SK-N-SH (cell line): ENCODE results near the gene BTBD9. TPM values are rescaled to one million over a fixed set of nuclear protein-coding genes. Genes with fewer than 3 reads are reported as not detected.

Experiments used
- CTCF ChIA-PET: fragments of 300-600, 350-600 bp; formaldehyde crosslinking; extraction: SDS; loops from one replicate; lab custom pipeline; 2021; lab: Yijun Ruan, JAX
- POLR2A ChIA-PET: fragments of 350-600 bp; sonication (Branson Sonifier 250); formaldehyde crosslinking; extraction: SDS; loops from one replicate; lab custom pipeline; 2020; ENCODE audit warnings: antibody characterized with exemption, inconsistent platforms; lab: Yijun Ruan, JAX
- DNase-seq: peaks from one replicate; pipeline ENCODE4 v3.0.0; 2012
- H2AFZ ChIP-seq: fragments of 200-600 bp; sonication (generic); 2 replicates; pipeline ENCODE4 v1.8.1; 2016; ENCODE audit warnings: antibody characterized with exemption, mild to moderate bottlenecking, low read depth
- H3F3A ChIP-seq: fragments of 200-600 bp; sonication (generic); replicated peaks from 2 replicates; pipeline ENCODE3; 2016; ENCODE audit warnings: antibody characterized with exemption, mild to moderate bottlenecking; ENCODE audit not compliant: insufficient read depth
- H3K27ac ChIP-seq, 2 experiments: fragments of 200-500 bp in 1 of 2; fragments of 200-600 bp in 1 of 2; sonication (Bioruptor generic) in 1 of 2; sonication (generic), shearing (Covaris generic) in 1 of 2; 2 replicates each; pipeline versions ENCODE4 v1.5.1 to v1.6.1; 2014 to 2016; ENCODE audit warnings: low read depth in 2 of 2, inconsistent platforms in 1 of 2, low read length in 1 of 2, mild to moderate bottlenecking in 1 of 2, mixed read lengths in 1 of 2
- H3K27me3 ChIP-seq: fragments of 200-600 bp; sonication (generic), shearing (Covaris generic); 2 replicates; pipeline ENCODE4 v1.6.1; 2016; ENCODE audit warnings: mixed run types; ENCODE audit not compliant: insufficient read depth
- H3K36me3 ChIP-seq, 2 experiments: fragments of 200-500 bp in 1 of 2; fragments of 200-600 bp in 1 of 2; sonication (Bioruptor generic) in 1 of 2; sonication (generic) in 1 of 2; replicated peaks in 1 of 2; 2 replicates each; pipeline versions ENCODE3 to v1.5.1; 2014 to 2016; ENCODE audit warnings: low read length in 1 of 2, mild to moderate bottlenecking in 1 of 2; ENCODE audit not compliant: insufficient read depth in 2 of 2, control insufficient read depth in 1 of 2
- H3K4me1 ChIP-seq, 2 experiments: fragments of 200-500 bp in 1 of 2; fragments of 200-600 bp in 1 of 2; sonication (Bioruptor generic) in 1 of 2; sonication (generic), shearing (Covaris generic) in 1 of 2; 2 replicates each; pipeline versions ENCODE4 v1.5.1 to v1.6.1; 2014 to 2016; ENCODE audit warnings: low read depth in 1 of 2, low read length in 1 of 2, mixed run types in 1 of 2; ENCODE audit not compliant: insufficient read depth in 2 of 2, control insufficient read depth in 1 of 2
- H3K4me2 ChIP-seq: fragments of 200-600 bp; sonication (generic), shearing (Covaris generic); 2 replicates; pipeline ENCODE4 v1.6.1; 2017; ENCODE audit warnings: mixed run types
- H3K4me3 ChIP-seq, 2 experiments: fragments of 200-500 bp in 1 of 2; fragments of 200-600 bp in 1 of 2; sonication (Bioruptor generic) in 1 of 2; sonication (generic), shearing (Covaris generic) in 1 of 2; 2 replicates each; pipeline versions ENCODE4 v1.5.1 to v1.8.1; 2014 to 2016; ENCODE audit warnings: low read depth in 2 of 2, inconsistent platforms in 1 of 2, low read length in 1 of 2, mild to moderate bottlenecking in 1 of 2, mixed read lengths in 1 of 2, moderate library complexity in 1 of 2
- H3K79me2 ChIP-seq: fragments of 200-600 bp; sonication (generic); 2 replicates; pipeline ENCODE4 v1.8.1; 2017; ENCODE audit warnings: mild to moderate bottlenecking; ENCODE audit not compliant: insufficient read depth
- H3K9ac ChIP-seq: fragments of 200-600 bp; sonication (generic); 2 replicates; pipeline ENCODE4 v1.6.1; 2017; ENCODE audit warnings: mixed run types
- H3K9me2 ChIP-seq: fragments of 200-600 bp; sonication (generic); 2 replicates; pipeline ENCODE4 v1.6.1; 2017; ENCODE audit warnings: mixed run types
- H3K9me3 ChIP-seq: fragments of 200-600 bp; sonication (generic); 2 replicates; pipeline ENCODE4 v1.6.1; 2017; ENCODE audit warnings: mixed run types, mild to moderate bottlenecking, moderate library complexity
- H4K20me1 ChIP-seq: fragments of 200-600 bp; sonication (generic); 2 replicates; pipeline ENCODE4 v1.6.1; 2017; ENCODE audit warnings: mild to moderate bottlenecking, mixed run types; ENCODE audit not compliant: insufficient read depth
- CHD2 ChIP-seq: fragments of 150-350 bp; IDR thresholded peaks from 2 replicates; pipeline ENCODE4 v1.6.1; 2018; ENCODE audit warnings: low read length; ENCODE audit not compliant: partially characterized antibody
- ELF1 ChIP-seq: IDR thresholded peaks from 2 replicates; pipeline ENCODE4 v1.4.0; 2012
- FOSL2 ChIP-seq: IDR thresholded peaks from 2 replicates; pipeline ENCODE4 v1.4.0; 2012; ENCODE audit warnings: low read depth, mild to moderate bottlenecking, moderate library complexity, borderline replicate concordance
- GATA2 ChIP-seq: sonication (generic); formaldehyde crosslinking; IDR thresholded peaks from 2 replicates; pipeline ENCODE4 v1.5.0; 2020; ENCODE audit warnings: mild to moderate bottlenecking, missing genetic modification reagents
- MEF2A ChIP-seq: IDR thresholded peaks from 2 replicates; pipeline ENCODE4 v1.4.0; 2012; ENCODE audit warnings: low read depth, borderline replicate concordance
- NFIC ChIP-seq: IDR thresholded peaks from 2 replicates; pipeline ENCODE4 v1.4.0; 2012; ENCODE audit warnings: borderline replicate concordance
- PBX3 ChIP-seq: IDR thresholded peaks from 2 replicates; pipeline ENCODE4; 2012
- RAD21 ChIP-seq: IDR thresholded peaks from 2 replicates; pipeline ENCODE4 v1.6.1; 2012; ENCODE audit warnings: mild to moderate bottlenecking, low read length
- REST ChIP-seq: IDR thresholded peaks from 2 replicates; pipeline ENCODE4 v1.6.1; 2012; ENCODE audit warnings: mild to moderate bottlenecking, low read depth, low read length, moderate library complexity
- RXRA ChIP-seq: IDR thresholded peaks from 2 replicates; pipeline ENCODE4 v1.4.0; 2012; ENCODE audit warnings: low read depth, mild to moderate bottlenecking, borderline replicate concordance
- SIN3A ChIP-seq: IDR thresholded peaks from 2 replicates; pipeline ENCODE4 v1.6.1; 2012; ENCODE audit warnings: low read depth, mild to moderate bottlenecking, low read length, moderate library complexity, borderline replicate concordance
- TEAD4 ChIP-seq: IDR thresholded peaks from 2 replicates; pipeline ENCODE4 v1.4.0; 2012; ENCODE audit warnings: mild to moderate bottlenecking, borderline replicate concordance; ENCODE audit not compliant: insufficient read depth
- WGBS: methylation state at CpG from one replicate; pipeline ENCODE4 v1.1.6; 2017; ENCODE audit warnings: low lambda C conversion rate; 5-methylcytosine and 5-hydroxymethylcytosine counted together
- polyA plus RNA-seq, 3 experiments: library from polyadenylated mRNA; depleted of rRNA; stranded (reverse); fragments of >200 nt; gene quantifications; 2 replicates each; pipeline ENCODE4 v1.2.3, GENCODE V29; 2012
- TF ChIP-seq, protein P1 (sequence below): IDR thresholded peaks from 2 replicates; pipeline ENCODE4 v1.4.0; 2012; ENCODE audit warnings: low read depth

BTBD9 gene
- polyA plus RNA-seq, 1 of the 3 experiments (the other 2 are of a cell fraction) = 2.2 TPM

GRCh38 chr6:38480036-38480435 lies 159.7 kb downstream of the BTBD9 start:
- CTCF ChIA-PET = interaction anchor here (0.8 to 5.0 kb wide), 2 partner anchors 14 to 40 kb away, joined by 3 to 39 read pairs; no protein-coding TSS in a partner anchor
- H3K36me3 ChIP-seq = no peaks in the 10 kb centered on the region
- POLR2A ChIA-PET = no interaction called here
- H2AFZ ChIP-seq = no peak overlapping the region
- H3K27me3 ChIP-seq = no peaks in the 10 kb centered on the region
- DNase-seq = no peak
- peaks cover 6 to 18% of the 10 kb centered on the region in 2 experiments; a peak in 2 of 4 replicates for H3K4me1 ChIP-seq
- H3F3A ChIP-seq = no peaks in the 10 kb centered on the region
- no peak for TF ChIP-seq MEF2A
- TF ChIP-seq, protein P1, sequence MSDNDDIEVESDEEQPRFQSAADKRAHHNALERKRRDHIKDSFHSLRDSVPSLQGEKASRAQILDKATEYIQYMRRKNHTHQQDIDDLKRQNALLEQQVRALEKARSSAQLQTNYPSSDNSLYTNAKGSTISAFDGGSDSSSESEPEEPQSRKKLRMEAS = no peak
- no peak for TF ChIP-seq RXRA
- TF ChIP-seq GATA2 = no peak
- no peak overlapping the region for H3K4me3 ChIP-seq
- no peak overlapping the region for H3K4me2 ChIP-seq
- H3K9ac ChIP-seq = no peak overlapping the region
- no peaks in the 10 kb centered on the region for H4K20me1 ChIP-seq
- no peaks in the 10 kb centered on the region for H3K9me3 ChIP-seq
- WGBS = 68% methylated on average over 3 of the region's 4 CpGs
- H3K79me2 ChIP-seq = no peaks in the 10 kb centered on the region
- H3K9me2 ChIP-seq = no peaks in the 10 kb centered on the region
- no peak overlapping the region for H3K27ac ChIP-seq

- no peak overlapping the region for H3K4me3 ChIP-seq
- H2AFZ ChIP-seq = no peak overlapping the region
- no peaks in the 10 kb centered on the region for H3K36me3 ChIP-seq
- ChIA-PET POLR2A (no interaction called here), CTCF (interaction anchor here (0.9 to 1.0 kb wide), 2 partner anchors 12 to 293 kb away, joined by 3 read pairs; no protein-coding TSS in a partner anchor)
- DNase-seq = no peak
- no peaks in the 10 kb centered on the region for H3K27me3 ChIP-seq
- no peak overlapping the region for H3K9ac ChIP-seq
- H3K4me2 ChIP-seq = no peak overlapping the region
- H3K9me2 ChIP-seq = no peaks in the 10 kb centered on the region
- WGBS = 100% methylated on average over 1 of the region's 1 CpG
- H3K9me3 ChIP-seq = no peaks in the 10 kb centered on the region
- H3F3A ChIP-seq = no peaks in the 10 kb centered on the region
- H3K27ac ChIP-seq = no peak overlapping the region
- no peaks in the 10 kb centered on the region for H3K79me2 ChIP-seq
- H4K20me1 ChIP-seq = no peaks in the 10 kb centered on the region
- peaks cover 6 to 18% of the 10 kb centered on the region in 2 experiments; a peak in 2 of 4 replicates for H3K4me1 ChIP-seq
- TF ChIP-seq CHD2 (no peak), FOSL2 (no peak), PBX3 (no peak), ELF1 (no peak), NFIC (no peak), REST (no peak), RAD21 (no peak), SIN3A (no peak), TEAD4 (no peak)
These were observed 160.4 kb downstream of the BTBD9 start for GRCh38 chr6:38479331-38479730.
